Neuron (in vitro differentiated cells): Measurements from ENCODE around the gene TMEM62.
"Not testable (repeated sequence)": the region's sequence is repeated elsewhere in the genome, so short reads cannot be mapped to it uniquely, and the experiment has no call there.

ENCODE experiments used
- H2AFZ ChIP-seq: one replicate; pipeline ENCODE4 v1.6.1; 2013; ENCODE audit warnings: low read depth, mild to moderate bottlenecking, inconsistent platforms, low read length, moderate library complexity
- H3K27me3 ChIP-seq: one replicate; pipeline ENCODE4 v1.6.1; 2013; ENCODE audit warnings: low read length; ENCODE audit not compliant: insufficient read depth
- H3K36me3 ChIP-seq: one replicate; pipeline ENCODE4 v1.6.1; 2013; ENCODE audit warnings: low read length; ENCODE audit not compliant: insufficient read depth
- H3K4me1 ChIP-seq: one replicate; pipeline ENCODE4 v1.6.1; 2013; ENCODE audit warnings: low read length; ENCODE audit not compliant: insufficient read depth
- H3K4me3 ChIP-seq: 2 replicates; pipeline ENCODE4 v1.5.1; 2013; ENCODE audit warnings: mild to moderate bottlenecking, low read length, moderate library complexity
- H3K9me3 ChIP-seq: one replicate; pipeline ENCODE4 v1.6.1; 2013; ENCODE audit warnings: low read length

TMEM62 gene

GRCh38 chr15:43128980-43129335 is 4.4 kb upstream of the TMEM62 start:
- no peak overlapping the region for H2AFZ ChIP-seq
- no peak overlapping the region for H3K4me3 ChIP-seq
- H3K4me1 ChIP-seq = peaks cover 3% of the 10 kb centered on the region
- H3K9me3 ChIP-seq = no peaks in the 10 kb centered on the region
- H3K36me3 ChIP-seq = no peaks in the 10 kb centered on the region
- no peaks in the 10 kb centered on the region for H3K27me3 ChIP-seq

DNA sequence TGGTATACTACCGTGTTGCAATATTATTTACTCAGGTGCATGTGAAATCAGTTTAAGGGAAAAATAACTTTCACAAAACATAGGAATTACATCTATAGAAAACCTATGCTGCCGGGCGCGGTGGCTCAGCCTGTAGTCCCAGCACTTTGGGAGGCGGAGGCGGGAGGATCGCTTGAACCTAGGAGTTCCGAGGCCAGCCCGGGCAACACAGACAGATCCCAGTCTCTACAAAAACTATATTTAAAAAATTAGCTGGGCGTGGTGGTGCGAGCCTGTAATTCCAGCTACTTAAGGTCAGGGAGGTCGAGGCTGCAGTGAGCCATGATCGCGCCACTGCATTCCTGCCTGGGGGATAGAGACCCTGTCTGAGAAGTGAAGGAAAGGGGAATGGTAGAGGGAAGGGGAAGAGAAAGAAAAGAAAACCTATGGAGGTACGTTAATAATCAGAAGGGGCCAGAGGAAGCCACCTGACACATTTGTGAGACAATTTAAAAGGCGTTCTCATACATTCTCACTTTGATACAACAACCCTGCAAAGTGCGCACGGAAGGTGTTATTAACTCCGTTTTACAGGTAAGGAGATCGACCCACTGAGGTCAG is 456 bp upstream of the TMEM62 start:
- no peaks in the 10 kb centered on the region for H3K27me3 ChIP-seq
- no peaks in the 10 kb centered on the region for H3K9me3 ChIP-seq
- H3K4me1 ChIP-seq = peaks cover 11% of the 10 kb centered on the region
- peaks cover 12% of the 10 kb centered on the region for H3K36me3 ChIP-seq
- H3K4me3 ChIP-seq = peak overlapping the region; percentile 74
- peak overlapping the region; percentile 97 for H2AFZ ChIP-seq

- Histone ChIP-seq H3K9me3 (no peaks in the 10 kb centered on the region), H3K27me3 (no peaks in the 10 kb centered on the region), H3K36me3 (peaks cover 24% of the 10 kb centered on the region), H2AFZ (peak overlapping the region; percentile 97), H3K4me1 (peaks cover 11% of the 10 kb centered on the region), H3K4me3 (peak overlapping the region; percentile 74)
Observed at GRCh38 chr15:43134157-43134635, 810 bp downstream of the TMEM62 start.

DNA sequence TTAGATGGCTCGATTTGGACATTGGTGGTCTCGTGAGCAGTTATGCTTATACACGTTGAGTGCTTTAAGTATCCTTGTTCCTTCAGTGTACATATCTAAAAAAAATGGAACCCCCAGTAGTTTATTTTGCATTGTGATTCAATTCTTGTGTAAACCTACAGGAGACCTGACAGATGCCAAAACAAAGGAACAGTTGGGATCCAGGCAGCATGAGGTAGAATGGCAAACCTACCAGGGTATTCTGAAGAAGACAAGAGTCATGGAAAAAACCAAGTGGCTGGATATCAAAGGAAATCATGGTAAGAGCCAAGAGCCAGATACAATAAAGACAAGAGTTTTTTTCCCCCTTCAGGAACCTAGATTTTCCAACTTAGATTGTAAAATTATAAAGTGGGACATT is 2.0 kb downstream of the TMEM62 start:
- no peaks in the 10 kb centered on the region for H3K27me3 ChIP-seq
- H2AFZ ChIP-seq = no peak overlapping the region
- H3K4me3 ChIP-seq = no peak overlapping the region
- H3K4me1 ChIP-seq = peaks cover 11% of the 10 kb centered on the region
- H3K36me3 ChIP-seq = peaks cover 34% of the 10 kb centered on the region
- peaks cover 1% of the 10 kb centered on the region for H3K9me3 ChIP-seq

GRCh38 chr15:43143203-43143941 is 10.0 kb downstream of the TMEM62 start:
- H3K4me1 ChIP-seq = no peaks in the 10 kb centered on the region
- H3K36me3 ChIP-seq = peaks cover 27% of the 10 kb centered on the region
- H3K27me3 ChIP-seq = no peaks in the 10 kb centered on the region
- H3K4me3 ChIP-seq = no peak overlapping the region
- peaks cover 6% of the 10 kb centered on the region for H3K9me3 ChIP-seq
- H2AFZ ChIP-seq = no peak overlapping the region

- H3K27me3 ChIP-seq = no peaks in the 10 kb centered on the region
- H3K4me1 ChIP-seq = no peaks in the 10 kb centered on the region
- peaks cover 6% of the 10 kb centered on the region for H3K9me3 ChIP-seq
- H2AFZ ChIP-seq = no peak overlapping the region
- H3K36me3 ChIP-seq = peaks cover 23% of the 10 kb centered on the region
- H3K4me3 ChIP-seq = no peak overlapping the region
Observed at GRCh38 chr15:43144512-43144911, 11.1 kb downstream of the TMEM62 start.

DNA sequence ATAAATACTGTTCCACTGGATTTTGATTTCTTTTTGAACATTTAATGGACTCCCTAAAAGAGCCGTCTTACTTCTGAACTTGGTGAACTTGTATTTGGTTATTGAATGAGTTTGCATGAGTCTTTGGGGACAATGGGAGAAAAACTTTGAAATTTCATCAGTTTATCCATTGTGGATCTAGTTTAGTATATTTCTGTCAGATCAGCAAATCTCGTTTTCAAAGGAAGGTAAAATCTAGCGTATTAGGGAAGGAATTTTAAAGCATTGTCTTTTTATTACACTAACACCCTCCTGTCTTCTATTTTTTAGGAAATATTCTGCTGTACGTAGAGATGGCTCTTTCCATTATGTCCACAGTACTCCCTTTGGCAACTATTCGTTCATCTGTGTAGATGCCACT is 12.8 kb downstream of the TMEM62 start:
- H2AFZ ChIP-seq = no peak overlapping the region
- H3K4me3 ChIP-seq = no peak overlapping the region
- H3K4me1 ChIP-seq = no peaks in the 10 kb centered on the region
- peaks cover 17% of the 10 kb centered on the region for H3K36me3 ChIP-seq
- no peaks in the 10 kb centered on the region for H3K9me3 ChIP-seq
- no peaks in the 10 kb centered on the region for H3K27me3 ChIP-seq

DNA sequence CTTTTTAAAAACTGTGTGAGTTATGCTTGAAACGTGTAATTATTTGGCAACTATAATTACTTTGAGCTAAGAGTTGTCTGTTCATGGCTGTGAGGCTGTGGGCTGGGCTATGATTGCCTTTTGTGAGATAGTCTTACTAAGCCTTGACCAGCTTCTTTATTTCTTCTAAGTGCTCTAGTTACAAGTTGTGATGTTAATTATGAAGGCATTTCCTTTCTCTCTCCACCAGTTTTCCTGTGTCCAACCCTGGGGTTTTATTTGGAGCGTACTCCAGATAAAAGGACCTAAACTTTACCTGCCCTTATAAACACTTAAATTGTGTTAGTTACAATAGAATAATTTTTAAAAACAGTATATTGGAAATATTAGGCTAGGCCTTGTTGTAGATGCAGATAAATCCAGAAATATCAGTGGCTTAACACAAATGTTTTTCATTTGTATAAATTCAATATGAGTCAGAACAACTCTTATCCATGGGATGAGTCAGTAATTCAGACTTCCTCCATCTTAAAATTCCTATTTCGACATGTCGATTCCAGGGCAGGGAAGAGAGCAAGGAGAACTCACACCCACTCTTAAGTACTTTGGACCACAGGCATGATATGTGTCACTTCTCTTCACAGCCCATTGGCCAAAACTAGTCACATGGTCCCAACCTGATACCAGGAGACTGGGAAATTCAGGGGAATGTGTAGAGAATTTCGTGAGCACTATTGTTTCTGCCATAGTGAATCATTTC is 17.0 kb downstream of the TMEM62 start:
- Histone ChIP-seq H3K4me3 (no peak overlapping the region), H3K36me3 (peaks cover 36% of the 10 kb centered on the region)

DNA sequence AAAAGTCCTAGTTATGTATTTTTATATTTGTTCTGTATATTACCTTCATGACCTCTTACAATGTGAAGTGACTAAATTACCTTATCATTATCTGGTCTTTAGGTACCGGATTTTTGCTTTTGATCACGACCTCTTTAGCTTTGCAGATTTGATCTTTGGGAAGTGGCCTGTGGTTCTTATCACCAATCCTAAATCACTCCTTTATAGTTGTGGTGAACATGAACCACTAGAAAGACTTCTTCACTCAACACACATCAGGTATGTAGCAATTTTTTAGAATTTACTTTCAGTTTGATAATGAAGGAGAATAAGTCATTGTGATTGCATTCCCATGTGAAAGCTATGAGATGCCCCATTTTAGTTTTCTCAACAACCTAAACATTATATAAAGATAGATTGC is 18.3 kb downstream of the TMEM62 start:
- Histone ChIP-seq H2AFZ (no peak overlapping the region), H3K4me1 (no peaks in the 10 kb centered on the region), H3K9me3 (no peaks in the 10 kb centered on the region), H3K36me3 (peaks cover 42% of the 10 kb centered on the region), H3K4me3 (no peak overlapping the region), H3K27me3 (no peaks in the 10 kb centered on the region)

More for the DNA sequence above, 17.0 kb downstream of the TMEM62 start:
- Histone ChIP-seq H3K9me3 (no peaks in the 10 kb centered on the region), H3K27me3 (no peaks in the 10 kb centered on the region), H2AFZ (no peak overlapping the region), H3K4me1 (no peaks in the 10 kb centered on the region)

DNA sequence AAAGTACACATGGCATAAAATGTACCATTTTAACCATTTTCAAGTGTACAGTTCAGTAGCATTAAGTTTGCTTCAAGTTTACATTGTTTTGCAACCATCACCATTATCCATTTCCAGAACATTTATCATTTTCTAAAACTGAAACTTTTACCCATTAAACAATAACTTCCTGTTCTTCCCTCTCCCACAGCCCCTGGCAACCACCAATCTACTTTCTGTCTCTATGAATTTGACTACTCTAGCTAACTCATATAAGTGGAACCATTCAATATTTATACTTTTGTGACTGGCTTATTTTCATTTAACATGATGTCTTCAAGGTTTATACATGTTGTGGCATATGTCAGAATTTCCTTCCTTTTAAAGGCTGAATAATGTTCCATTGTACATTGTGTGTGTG is 19.9 kb downstream of the TMEM62 start:
- no peak overlapping the region for H2AFZ ChIP-seq
- H3K36me3 ChIP-seq = peaks cover 44% of the 10 kb centered on the region
- H3K27me3 ChIP-seq = no peaks in the 10 kb centered on the region
- H3K4me3 ChIP-seq = no peak overlapping the region
- H3K9me3 ChIP-seq = no peaks in the 10 kb centered on the region
- no peaks in the 10 kb centered on the region for H3K4me1 ChIP-seq

GRCh38 chr15:43165801-43166325 is 32.5 kb downstream of the TMEM62 start:
- Histone ChIP-seq H3K4me1 (no peaks in the 10 kb centered on the region), H3K27me3 (no peaks in the 10 kb centered on the region), H3K4me3 (no peak overlapping the region), H3K9me3 (peaks cover 5% of the 10 kb centered on the region), H3K36me3 (peaks cover 23% of the 10 kb centered on the region), H2AFZ (no peak overlapping the region)

DNA sequence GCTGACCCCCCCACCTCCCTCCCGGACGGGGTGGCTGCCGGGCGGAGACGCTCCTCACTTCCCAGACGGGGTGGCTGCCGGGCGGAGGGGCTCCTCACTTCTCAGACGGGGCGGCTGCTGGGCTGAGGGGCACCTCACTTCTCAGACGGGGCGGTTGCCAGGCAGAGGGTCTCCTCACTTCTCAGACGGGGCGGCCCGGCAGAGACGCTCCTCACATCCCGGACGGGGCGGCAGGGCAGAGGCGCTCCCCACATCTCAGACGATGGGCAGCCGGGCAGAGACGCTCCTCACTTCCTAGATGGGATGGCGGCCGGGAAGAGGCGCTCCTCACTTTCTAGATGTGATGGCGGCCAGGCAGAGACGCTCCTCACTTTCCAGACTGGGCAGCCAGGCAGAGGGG is 33.9 kb downstream of the TMEM62 start:
- H3K9me3 ChIP-seq, H3K4me1 ChIP-seq, H3K4me3 ChIP-seq, H2AFZ ChIP-seq, H3K27me3 ChIP-seq: not testable (repeated sequence)
- H3K36me3 ChIP-seq = peaks cover 19% of the 10 kb centered on the region
